Rectal smooth muscle tissue (tissue), 1 donor: Measurements from ENCODE around the gene TBC1D22A.

Experiments used
- H3K27ac ChIP-seq: one replicate; pipeline ENCODE4 v1.7.0; 2013; ENCODE audit warnings: low read depth, low read length, inconsistent platforms
- H3K27me3 ChIP-seq: one replicate; pipeline ENCODE4 v1.7.0; 2013; ENCODE audit warnings: low read length; ENCODE audit not compliant: control insufficient read depth, insufficient read depth
- H3K36me3 ChIP-seq: one replicate; pipeline ENCODE4 v1.7.0; 2013; ENCODE audit warnings: low read length; ENCODE audit not compliant: control insufficient read depth, insufficient read depth
- H3K4me1 ChIP-seq: one replicate; pipeline ENCODE4 v1.7.0; 2013; ENCODE audit warnings: low read length; ENCODE audit not compliant: control insufficient read depth, insufficient read depth
- H3K4me3 ChIP-seq: one replicate; pipeline ENCODE4 v1.7.0; 2013; ENCODE audit warnings: low read length
- H3K9ac ChIP-seq: one replicate; pipeline ENCODE4 v1.7.0; 2013; ENCODE audit warnings: low read length

The TBC1D22A gene

DNA sequence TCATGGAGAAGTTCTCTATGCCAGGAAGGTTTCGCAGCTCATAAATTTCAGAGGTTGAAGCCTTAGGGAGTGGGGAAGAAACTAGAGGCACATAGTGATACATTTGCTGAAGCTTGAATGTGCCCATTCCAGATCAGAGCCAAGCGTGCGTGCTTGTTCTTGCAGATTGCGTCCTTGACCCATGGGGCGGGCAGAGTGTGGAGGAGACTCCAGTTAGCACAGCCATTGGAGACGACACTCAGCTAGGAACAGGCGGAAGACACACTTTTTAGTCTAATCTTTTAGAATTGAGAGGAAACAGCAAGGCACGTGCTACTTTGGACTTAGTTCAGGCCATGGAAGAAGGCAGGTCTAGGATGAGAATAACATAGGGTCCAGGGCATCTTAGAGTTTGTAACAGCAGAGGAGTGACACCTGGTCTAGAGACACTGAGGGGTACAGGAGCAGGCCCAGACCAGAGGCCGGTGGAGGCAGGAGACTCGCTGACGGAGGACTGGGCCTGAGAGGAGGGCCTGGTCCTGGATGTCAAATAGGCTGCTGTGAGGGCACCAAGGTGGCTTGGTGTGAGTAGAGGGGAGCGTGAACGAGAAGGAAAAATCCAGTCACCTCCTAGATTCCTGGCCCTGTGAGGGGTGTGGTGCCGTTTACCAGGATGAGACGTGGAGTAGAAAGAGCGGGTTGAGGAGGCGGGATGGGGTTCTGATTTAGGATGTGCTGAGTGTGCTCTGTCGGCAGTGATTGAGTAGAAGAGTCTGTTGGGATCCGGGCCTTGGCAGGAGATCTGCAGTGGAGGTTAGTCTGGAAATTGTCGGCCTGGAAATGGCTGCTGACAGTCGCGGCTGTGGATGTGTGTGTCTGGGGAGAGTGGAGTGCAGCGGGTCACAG lies 154.7 kb downstream of the TBC1D22A start:
- H3K4me3 ChIP-seq, result no peak overlapping the region
- peaks cover 8% of the 10 kb centered on the region for H3K36me3 ChIP-seq
- H3K9ac ChIP-seq, result no peak overlapping the region
- H3K4me1 ChIP-seq, result no peaks in the 10 kb centered on the region
- no peaks in the 10 kb centered on the region for H3K27me3 ChIP-seq
- no peak overlapping the region for H3K27ac ChIP-seq

DNA sequence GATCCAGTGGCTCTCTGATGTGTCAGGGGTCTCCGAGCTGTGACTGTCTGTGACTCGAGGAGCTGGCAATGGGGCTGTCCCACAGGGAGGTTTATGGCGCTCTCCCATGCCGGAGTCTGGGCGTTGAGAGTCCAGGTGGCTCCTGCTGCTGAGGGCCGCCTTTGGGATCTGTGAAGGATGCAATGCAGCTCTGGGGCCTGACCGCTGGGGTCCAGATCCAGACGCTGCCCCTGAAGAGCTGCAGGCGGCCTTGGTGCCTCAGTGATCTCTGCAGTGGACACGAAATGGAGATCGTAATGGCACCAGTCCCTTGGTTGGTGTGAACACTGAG lies 155.3 kb downstream of the TBC1D22A start:
- Histone ChIP-seq H3K4me3 (no peak overlapping the region), H3K36me3 (peaks cover 8% of the 10 kb centered on the region), H3K27ac (no peak overlapping the region), H3K27me3 (no peaks in the 10 kb centered on the region), H3K9ac (no peak overlapping the region), H3K4me1 (no peaks in the 10 kb centered on the region)

DNA sequence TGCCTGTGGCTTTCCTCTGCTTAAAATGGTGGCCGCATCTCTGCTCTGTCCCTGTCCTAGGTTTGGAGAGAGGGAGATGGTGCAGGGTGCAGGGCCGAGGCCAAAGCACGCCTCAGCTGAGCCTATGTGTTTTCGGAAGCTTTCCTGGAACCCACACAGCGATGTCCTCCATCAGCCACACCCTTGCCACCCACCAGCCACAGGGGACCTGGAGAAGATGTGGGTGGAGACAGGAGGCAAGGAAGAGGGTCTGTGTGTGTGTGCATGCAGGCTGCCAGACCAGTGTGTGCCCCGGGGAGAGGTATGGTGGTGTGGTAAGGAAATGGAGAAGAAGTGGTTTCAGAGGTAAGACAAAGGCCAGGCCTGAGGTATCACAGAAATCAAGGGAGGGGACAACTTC lies 155.7 kb downstream of the TBC1D22A start:
- Histone ChIP-seq H3K27me3 (no peaks in the 10 kb centered on the region), H3K9ac (no peak overlapping the region), H3K36me3 (peaks cover 8% of the 10 kb centered on the region), H3K4me1 (no peaks in the 10 kb centered on the region), H3K4me3 (no peak overlapping the region), H3K27ac (no peak overlapping the region)

GRCh38 chr22:46922037-46922436 lies 159.6 kb downstream of the TBC1D22A start:
- Histone ChIP-seq H3K27me3 (no peaks in the 10 kb centered on the region), H3K27ac (no peak overlapping the region), H3K4me1 (no peaks in the 10 kb centered on the region), H3K9ac (no peak overlapping the region), H3K4me3 (no peak overlapping the region), H3K36me3 (peaks cover 4% of the 10 kb centered on the region)

DNA sequence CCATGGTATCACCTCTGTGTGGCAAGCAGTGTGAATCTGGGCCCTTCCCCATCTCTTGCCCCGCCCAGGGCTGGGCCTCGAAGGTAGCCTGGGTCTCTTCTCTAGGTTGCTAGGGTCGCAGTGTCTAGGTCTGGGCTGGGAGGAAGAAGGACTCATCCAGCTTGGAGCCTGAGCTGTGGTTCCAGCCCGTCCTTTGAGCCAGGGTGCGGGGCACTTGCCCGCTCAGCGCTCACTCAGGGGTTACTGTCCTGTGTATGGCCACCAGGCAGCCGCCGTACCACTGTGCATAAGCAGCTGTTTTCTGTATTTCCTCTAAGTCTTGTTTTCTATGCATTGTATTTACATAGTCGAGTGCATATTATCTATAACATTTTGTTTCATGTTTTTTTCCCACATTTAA lies 160.9 kb downstream of the TBC1D22A start:
- H3K36me3 ChIP-seq, result peaks cover 2% of the 10 kb centered on the region
- no peak overlapping the region for H3K27ac ChIP-seq
- H3K4me1 ChIP-seq, result no peaks in the 10 kb centered on the region
- H3K4me3 ChIP-seq, result no peak overlapping the region
- H3K9ac ChIP-seq, result no peak overlapping the region
- no peaks in the 10 kb centered on the region for H3K27me3 ChIP-seq

- Histone ChIP-seq H3K27me3 (no peaks in the 10 kb centered on the region), H3K27ac (no peak overlapping the region), H3K4me1 (no peaks in the 10 kb centered on the region), H3K9ac (no peak overlapping the region), H3K36me3 (no peaks in the 10 kb centered on the region), H3K4me3 (no peak overlapping the region)
Observed at GRCh38 chr22:46925818-46926217, 163.4 kb downstream of the TBC1D22A start.

- no peaks in the 10 kb centered on the region for H3K27me3 ChIP-seq
- H3K4me1 ChIP-seq, result no peaks in the 10 kb centered on the region
- no peak overlapping the region for H3K9ac ChIP-seq
- H3K27ac ChIP-seq, result no peak overlapping the region
- no peak overlapping the region for H3K4me3 ChIP-seq
- H3K36me3 ChIP-seq, result no peaks in the 10 kb centered on the region
Observed at GRCh38 chr22:46929046-46929709, 166.7 kb downstream of the TBC1D22A start.

DNA sequence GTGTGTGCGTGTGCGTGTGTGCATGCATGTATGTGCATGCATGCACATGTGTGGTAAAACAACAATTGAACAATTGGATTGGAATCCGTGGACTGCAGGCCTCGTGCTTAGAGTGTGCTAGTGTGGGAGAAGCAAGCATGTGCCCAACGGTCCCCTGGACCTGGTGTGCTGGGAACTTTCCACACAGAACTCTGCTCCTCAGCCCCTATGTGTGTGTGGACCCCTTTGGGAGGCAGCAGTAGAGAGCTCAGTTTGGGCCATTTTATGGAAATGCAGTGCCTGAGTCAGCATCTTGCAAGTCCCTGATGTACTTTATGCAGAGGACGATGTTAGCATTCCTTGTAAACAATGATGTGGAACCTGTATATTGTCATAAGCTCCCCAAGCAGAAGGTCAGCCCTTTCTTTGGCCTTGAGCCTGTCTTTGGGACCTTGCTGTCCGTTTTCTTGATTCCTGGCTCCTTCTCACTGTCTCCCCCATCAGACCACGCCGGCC lies 167.3 kb downstream of the TBC1D22A start:
- no peaks in the 10 kb centered on the region for H3K36me3 ChIP-seq
- no peaks in the 10 kb centered on the region for H3K4me1 ChIP-seq
- H3K27me3 ChIP-seq, result no peaks in the 10 kb centered on the region
- H3K4me3 ChIP-seq, result no peak overlapping the region
- H3K27ac ChIP-seq, result no peak overlapping the region
- H3K9ac ChIP-seq, result no peak overlapping the region

DNA sequence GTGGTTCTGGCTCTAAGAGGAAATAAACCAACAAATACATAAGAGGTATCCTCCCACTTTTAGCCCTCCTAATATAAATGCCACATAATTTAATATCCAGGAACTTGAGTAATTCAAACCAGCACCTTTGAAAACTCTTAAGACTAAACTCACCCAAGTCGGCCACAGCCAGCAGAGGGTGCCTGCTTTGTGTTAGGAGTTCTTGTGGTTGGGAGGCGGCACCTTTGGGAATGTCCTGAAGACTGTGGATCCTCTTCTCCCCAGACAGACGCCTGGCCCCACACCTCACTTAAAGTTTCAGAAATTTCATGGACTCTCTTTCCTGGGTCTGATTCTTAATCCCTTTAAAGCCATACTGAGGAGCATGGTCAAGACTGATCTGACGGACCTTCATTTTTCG lies 169.0 kb downstream of the TBC1D22A start:
- Histone ChIP-seq H3K36me3 (no peaks in the 10 kb centered on the region), H3K4me1 (no peaks in the 10 kb centered on the region), H3K9ac (no peak overlapping the region), H3K4me3 (no peak overlapping the region), H3K27me3 (no peaks in the 10 kb centered on the region), H3K27ac (no peak overlapping the region)

GRCh38 chr22:46931881-46932280 lies 169.4 kb downstream of the TBC1D22A start:
- Histone ChIP-seq H3K27ac (no peak overlapping the region), H3K27me3 (no peaks in the 10 kb centered on the region), H3K36me3 (no peaks in the 10 kb centered on the region), H3K9ac (no peak overlapping the region), H3K4me1 (no peaks in the 10 kb centered on the region), H3K4me3 (no peak overlapping the region)

GRCh38 chr22:46933040-46933930 lies 170.8 kb downstream of the TBC1D22A start:
- Histone ChIP-seq H3K27me3 (no peaks in the 10 kb centered on the region), H3K36me3 (no peaks in the 10 kb centered on the region), H3K27ac (no peak overlapping the region), H3K4me1 (no peaks in the 10 kb centered on the region), H3K4me3 (no peak overlapping the region), H3K9ac (no peak overlapping the region)

GRCh38 chr22:46934172-46934745 lies 171.8 kb downstream of the TBC1D22A start:
- no peak overlapping the region for H3K27ac ChIP-seq
- H3K36me3 ChIP-seq, result no peaks in the 10 kb centered on the region
- H3K4me1 ChIP-seq, result no peaks in the 10 kb centered on the region
- H3K4me3 ChIP-seq, result no peak overlapping the region
- no peak overlapping the region for H3K9ac ChIP-seq
- no peaks in the 10 kb centered on the region for H3K27me3 ChIP-seq
